GM19397 (cell line): ENCODE data around the gene PPARA.
"Not testable (repeated sequence)": the region's sequence is repeated elsewhere in the genome, so short reads cannot be mapped to it uniquely, and the experiment has no call there.

Experiments used
- ATAC-seq: cut with Tn5 transposase; IDR thresholded peaks from one replicate; pipeline ENCODE4 v1.9.1; 2021; ENCODE audit warnings: mild to moderate bottlenecking, moderate library complexity; ENCODE audit not compliant: unreplicated experiment

Gene PPARA

DNA sequence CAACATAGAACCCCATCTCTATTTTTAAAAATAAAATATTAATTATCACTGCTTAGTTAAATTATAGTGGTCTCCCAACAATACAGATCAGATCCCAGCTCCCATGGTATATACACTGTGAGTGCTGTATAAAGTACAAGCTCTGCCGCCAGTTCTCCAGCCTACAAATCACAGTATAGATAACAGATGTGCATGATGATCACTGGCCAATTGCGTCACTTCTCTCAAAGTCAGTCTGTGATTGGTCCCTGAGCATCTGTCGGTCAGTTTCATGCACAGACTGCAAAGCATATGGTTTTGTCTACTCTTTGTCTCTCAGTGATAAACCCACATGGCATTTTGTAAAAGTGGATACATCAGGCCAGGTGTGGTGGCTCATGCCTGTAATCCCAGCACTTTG lies 15.7 kb downstream of the PPARA start:
- ATAC-seq = no peak

DNA sequence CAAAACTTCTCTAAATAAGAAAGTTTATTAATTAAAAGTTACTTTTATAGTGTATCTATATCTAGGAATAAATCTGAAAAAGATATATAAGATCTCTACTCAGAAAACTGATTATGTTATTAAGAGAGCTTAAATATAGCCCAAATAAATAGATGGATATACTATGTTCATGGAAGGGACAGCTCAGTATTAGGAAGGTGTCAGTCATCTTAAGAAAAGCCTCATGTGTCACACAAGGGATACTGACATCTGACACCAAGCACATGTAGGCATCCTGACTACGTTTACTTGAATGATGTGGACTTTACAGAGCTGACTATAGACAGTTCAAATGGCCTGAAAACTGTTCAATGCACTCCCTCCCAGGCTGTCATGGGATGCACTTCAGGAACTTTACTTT lies 19.3 kb downstream of the PPARA start:
- ATAC-seq = no peak

DNA sequence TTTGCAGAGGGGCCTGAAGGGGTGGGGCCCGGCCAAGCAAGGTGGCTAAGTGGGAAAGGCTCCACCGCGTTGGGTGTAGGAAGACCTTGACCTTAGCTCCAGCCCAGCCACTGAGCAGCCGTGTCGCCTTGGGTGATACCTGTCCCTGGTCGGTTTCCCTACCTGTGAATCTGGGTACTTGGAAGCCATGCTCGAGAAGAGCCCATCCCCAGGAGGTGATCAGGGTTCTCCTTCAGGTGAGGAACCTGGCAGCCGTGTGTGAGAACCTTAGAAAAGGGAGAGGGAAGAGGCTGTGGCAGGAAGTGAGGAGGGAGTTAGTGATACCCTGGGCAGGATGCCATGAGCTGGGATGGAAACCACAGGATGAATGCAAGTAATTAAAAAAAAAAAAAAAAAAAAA lies 21.6 kb downstream of the PPARA start:
- ATAC-seq = no peak

- no peak for ATAC-seq
Observed at GRCh38 chr22:46172522-46173110, 22.3 kb downstream of the PPARA start.

- no peak for ATAC-seq
Observed at GRCh38 chr22:46173152-46173551, 22.8 kb downstream of the PPARA start.

DNA sequence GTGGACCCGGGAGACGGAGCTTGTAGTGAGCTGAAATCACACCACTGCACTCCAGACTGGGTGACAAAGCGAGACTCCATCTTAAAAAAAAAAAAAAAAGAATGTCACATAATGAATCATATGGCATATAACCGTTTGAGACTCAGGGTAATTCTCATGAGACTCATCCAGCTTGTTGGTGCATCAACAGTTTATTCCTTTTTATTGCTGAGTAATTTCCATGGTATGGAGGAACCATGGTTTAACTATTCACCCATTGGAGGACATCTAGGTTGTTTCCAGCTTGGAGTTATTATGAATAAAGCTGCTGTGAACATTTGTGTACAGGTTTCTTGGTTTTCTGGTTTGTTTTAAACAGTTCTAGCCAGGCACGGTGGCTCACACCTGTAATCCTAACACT lies 25.3 kb downstream of the PPARA start:
- ATAC-seq = no peak

DNA sequence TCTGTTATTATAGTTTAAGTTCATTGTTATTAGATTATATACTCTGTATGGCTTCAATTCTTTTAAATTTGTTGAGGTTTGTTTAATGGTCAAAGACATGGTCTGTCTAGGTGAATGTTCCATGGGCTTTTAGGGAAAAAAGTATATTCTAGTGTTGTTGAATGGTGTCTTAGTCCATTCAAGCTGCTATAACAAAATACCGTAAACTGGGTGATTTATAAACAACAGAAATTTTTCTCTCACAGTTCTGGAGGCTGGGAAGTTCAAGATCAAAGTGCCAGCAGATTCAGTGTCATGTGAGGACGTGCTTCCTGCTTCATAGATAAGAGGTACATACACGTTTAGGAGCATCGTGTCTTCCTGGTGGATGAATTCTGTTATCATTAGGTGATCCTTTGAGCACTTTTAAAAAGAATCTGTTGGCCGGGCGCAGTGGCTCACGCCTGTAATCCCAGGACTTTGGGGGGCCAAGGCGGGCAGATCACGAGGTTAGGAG lies 26.2 kb downstream of the PPARA start:
- no peak for ATAC-seq

DNA sequence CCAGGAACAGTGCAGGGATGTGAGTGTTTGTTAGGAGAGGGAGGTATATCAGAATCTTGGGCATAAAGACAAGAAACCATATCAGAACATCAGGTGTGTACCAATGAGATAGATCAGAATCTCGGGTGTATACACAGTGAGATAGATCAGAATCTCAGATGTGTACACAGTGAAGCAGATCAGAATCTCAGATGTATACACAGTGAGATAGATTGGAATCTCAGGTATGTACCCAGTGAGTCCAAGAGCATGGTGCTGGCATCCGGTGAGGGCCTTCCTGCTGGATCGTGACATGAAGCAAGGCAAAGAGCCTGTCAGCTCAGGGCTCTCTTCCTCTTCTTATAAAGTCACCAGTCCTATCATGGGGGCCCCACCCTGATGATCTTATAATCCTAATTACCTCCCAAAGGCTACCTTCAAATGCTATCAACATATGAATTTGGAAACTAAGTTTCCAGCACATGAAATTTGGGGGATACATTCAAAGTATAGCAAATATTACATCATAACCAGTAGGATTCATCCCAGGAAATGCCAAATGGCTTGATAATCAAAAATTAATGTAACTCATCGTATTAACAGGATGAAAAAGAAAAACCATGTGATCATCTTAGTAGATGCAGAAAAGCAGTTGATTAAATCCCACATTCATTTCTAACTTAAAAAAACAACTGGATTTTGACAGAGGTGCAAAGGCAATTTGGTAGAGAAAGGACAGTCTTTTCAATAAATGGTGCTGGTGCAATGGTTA lies 28.6 kb downstream of the PPARA start:
- ATAC-seq = no peak

DNA sequence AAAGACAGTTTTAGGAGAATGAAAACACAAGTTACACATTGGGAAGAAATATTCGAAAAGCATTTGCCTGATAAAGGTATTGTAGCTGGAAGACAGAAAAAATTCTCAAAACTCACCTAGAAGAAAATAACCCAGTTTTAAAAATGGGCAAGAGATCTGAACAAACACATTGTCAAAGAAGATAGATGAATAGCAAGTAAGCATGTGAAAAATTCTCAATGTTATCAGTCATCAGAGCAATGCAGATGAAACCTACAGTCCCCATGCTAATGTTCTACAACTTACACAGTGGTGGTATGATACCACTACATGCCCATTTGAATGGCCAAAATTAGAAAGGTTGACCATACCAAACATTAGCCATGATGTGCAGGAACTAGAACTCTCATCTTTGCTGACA lies 29.4 kb downstream of the PPARA start:
- ATAC-seq = no peak

GRCh38 chr22:46180370-46181137 lies 30.2 kb downstream of the PPARA start:
- ATAC-seq = no peak

GRCh38 chr22:46183733-46184132 lies 33.4 kb downstream of the PPARA start:
- no peak for ATAC-seq

GRCh38 chr22:46185283-46185682 lies 35.0 kb downstream of the PPARA start:
- no peak for ATAC-seq

- ATAC-seq = no peak
Observed at GRCh38 chr22:46187862-46188261, 37.5 kb downstream of the PPARA start.

GRCh38 chr22:46192210-46192993 lies 42.1 kb downstream of the PPARA start:
- ATAC-seq = no peak

- ATAC-seq = no peak
Observed at GRCh38 chr22:46193898-46194310, 43.6 kb downstream of the PPARA start.

- ATAC-seq = no peak
Observed at GRCh38 chr22:46195487-46196165, 45.3 kb downstream of the PPARA start.

GRCh38 chr22:46196278-46196677 lies 46.0 kb downstream of the PPARA start:
- no peak for ATAC-seq

- ATAC-seq = no peak
Observed at GRCh38 chr22:46198274-46198673, 47.9 kb downstream of the PPARA start.

- ATAC-seq = not testable (repeated sequence)
Observed at GRCh38 chr22:46198806-46199205, 48.5 kb downstream of the PPARA start.

DNA sequence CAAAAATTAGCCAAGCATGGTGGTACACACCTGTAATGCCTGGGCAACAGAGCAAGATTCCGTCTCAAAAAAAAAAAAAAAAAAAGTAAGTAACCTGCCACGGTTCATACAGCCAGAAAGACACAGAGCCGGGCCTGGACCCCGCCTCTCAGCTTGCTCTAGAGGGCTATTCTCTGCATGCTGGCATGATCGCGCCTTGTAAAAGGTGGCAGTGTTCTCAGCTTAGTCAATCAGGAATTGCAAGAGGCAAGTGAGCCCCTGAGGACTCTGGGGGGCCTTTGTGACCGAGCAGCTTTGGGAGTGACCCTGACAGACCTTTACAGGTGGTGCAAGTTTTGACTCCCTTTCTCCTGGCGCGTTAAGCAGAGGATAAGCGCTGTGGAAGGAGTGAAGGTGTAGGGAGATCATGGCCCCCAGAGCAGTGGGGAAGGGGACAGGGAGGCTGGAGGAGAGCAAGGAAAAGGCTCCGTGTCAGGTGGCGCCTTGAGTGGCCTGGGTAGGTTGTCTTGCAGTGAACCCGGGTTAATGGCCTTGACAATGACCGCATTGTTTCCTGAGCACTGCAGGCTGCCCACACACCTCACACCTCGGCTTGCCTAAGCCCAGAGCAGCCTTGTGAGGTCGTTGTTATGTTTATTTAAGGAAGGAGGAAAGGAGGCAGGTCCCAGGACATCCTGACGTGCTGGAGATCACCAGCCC lies 50.9 kb downstream of the PPARA start:
- ATAC-seq = no peak
